Occipital lobe (tissue), 2 donors: ENCODE data around the gene S1PR3. TPM values are rescaled to one million over a fixed set of nuclear protein-coding genes. Genes with fewer than 3 reads are reported as not detected.

Source experiments
- DNase-seq: peaks from one replicate; lab custom pipeline; 2025; lab: John Stamatoyannopoulos, UW
- total RNA-seq: library from RNA; depleted of rRNA; stranded (reverse); fragments of >200 nt; gene quantifications from one replicate; pipeline ENCODE4 v1.2.3, GENCODE V29; 2014

Gene S1PR3
- total RNA-seq, 1 donor from 2014 or later, result 7.6 TPM

DNA sequence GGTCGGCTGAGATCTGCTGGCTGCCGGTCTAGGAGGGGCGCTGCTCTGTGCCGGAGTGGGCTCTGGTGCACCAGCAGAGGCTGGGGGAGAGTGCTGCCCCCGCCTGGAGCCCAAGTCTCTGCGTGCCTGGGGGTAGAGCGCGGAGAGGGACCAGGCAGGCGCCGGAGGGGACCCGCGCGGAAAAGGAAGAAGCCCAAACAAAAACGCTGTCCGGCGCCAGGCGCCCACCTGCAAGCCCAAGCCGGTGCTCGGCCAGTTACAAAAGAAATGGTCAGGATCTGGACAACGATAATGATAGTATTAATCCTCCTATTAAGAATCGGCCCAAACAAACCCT, 571 bp upstream of the S1PR3 start:
- no peak for DNase-seq

DNA sequence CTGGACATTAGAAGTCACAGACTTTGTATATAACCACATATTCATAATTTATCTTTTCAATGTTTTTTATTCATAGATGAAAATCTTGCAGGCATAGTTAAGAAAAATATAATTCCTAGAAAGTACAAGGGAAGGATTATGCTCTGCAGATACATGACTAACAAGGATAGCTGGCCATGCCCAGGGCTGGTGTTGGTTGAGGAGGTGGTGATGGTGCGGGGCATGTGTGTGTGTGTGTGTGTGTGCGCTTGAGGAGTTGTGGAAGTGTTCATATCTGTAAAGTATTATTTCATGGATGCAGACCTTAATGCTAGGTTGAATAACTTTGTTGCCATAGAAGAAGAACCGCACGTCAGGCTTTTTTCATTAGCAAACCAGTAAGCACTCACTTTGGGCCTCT, 1.3 kb downstream of the S1PR3 start:
- DNase-seq, result no peak

DNA sequence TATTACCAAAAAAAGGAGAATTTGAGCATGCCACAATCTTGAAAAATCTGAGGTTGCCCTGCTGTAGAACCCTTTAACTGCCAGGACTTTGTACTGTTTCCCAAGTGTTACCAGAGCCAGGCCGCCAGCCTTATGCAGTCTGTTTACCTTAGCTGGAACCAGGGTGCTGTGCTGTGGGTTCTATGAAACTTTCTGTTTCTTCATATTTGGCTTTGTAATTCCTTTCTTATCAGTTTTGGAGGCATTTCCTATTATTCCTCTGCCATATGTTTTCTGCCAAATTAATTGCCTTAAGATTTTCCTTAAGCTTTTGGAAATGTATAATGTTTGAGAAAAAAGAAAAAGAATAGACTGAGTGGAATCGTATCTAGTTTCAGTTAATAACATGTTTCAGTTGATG, 2.1 kb downstream of the S1PR3 start:
- no peak for DNase-seq

DNA sequence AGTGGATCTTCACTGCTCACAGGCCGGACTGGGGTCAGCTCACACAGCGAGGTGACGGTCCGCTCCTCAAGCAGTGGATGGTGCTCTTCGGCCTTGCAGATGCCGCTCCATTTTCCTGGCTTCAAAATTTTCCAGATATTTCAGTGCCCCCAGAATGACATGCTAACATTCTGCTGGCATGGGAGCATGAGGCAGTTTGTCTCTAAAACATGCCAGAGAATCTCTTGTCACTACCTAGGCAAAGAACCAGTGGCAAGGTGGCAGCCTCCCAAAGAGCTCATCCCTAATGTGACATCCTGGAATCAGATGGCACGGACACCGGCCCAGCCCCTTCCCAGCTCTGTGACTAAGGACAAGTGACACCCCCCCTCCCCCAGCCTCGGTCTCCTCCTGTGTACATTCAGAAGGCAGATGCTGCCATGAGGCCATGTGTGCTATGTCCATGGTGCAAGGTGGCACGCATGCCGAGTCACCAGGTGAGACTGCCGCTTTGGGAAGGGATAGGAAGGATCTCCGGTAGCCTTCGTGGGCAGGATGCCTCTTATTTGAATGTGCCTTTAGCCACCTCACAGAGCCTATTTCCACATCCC, 2.7 kb downstream of the S1PR3 start:
- DNase-seq, result no peak

DNA sequence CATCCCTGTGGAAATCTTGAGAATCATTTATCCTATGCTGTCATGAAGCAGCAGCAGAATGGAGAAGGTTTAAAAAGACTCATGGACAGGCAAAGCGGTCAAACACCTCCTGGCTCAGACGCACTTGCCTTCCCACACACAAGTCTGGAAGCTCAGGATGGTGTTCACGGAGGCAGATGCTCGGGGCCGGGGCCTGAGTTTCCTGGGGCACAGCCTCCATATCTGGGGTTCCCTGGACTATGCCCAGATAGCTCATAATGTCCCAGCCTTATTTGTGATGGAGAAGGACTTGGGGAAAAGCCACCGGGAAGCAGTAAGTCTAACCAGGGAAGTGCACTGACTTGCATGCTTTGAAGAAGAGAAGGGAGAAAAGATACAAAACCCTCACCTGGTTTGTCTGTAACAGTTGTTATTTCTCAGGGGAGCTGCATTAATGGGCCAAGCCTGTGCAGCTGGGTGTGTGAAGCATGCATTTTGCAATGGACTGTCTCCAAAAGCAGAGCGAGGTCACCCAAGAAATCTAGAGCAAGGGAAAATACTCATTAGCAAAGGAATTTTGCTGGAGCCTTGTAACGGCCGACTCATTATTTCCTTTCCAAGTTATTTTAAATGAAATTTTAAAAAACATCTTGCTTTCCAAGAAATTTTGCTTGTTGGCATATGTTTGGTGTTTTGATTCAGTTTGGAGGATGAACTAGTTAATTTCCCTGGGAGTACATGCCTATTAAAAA, 3.4 kb downstream of the S1PR3 start:
- no peak for DNase-seq

DNA sequence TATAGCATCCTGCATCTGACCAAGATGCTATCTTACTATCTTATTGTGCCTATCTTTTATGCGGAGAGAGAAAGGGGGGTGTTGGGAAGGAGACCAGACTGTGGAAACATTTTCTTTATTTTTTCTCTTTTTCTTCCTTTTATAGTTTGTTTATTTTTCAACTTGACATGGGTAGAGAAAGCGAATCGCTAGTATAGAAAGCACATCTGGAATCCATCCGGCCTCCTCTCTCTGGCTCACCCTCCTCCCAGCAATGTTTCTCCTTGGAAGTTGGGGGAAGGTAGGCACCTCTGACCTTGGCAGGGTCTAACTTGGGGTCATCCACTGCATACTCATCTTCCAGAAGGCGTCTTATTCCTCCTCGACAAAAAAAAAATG, 3.9 kb downstream of the S1PR3 start:
- DNase-seq, result no peak

DNA sequence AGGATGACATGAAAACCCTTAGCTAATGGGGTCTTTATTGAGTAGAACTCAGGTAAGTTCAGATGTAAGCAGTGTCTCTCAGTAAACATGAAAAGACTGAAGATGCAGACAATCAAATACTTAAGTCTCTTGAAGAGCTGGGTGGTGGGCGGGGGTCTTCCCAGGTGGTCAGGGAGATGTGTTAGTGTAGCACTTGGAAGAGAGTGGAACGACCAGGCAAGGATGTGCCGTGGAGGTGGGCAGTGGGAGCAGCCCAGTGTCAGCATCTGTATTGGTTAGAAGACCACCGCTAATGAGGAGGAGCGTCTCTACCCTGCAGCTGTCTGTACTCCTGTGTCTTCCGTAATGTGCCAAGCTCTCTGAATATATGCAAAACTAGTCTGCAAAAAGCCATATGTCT, 4.4 kb downstream of the S1PR3 start:
- DNase-seq, result no peak

DNA sequence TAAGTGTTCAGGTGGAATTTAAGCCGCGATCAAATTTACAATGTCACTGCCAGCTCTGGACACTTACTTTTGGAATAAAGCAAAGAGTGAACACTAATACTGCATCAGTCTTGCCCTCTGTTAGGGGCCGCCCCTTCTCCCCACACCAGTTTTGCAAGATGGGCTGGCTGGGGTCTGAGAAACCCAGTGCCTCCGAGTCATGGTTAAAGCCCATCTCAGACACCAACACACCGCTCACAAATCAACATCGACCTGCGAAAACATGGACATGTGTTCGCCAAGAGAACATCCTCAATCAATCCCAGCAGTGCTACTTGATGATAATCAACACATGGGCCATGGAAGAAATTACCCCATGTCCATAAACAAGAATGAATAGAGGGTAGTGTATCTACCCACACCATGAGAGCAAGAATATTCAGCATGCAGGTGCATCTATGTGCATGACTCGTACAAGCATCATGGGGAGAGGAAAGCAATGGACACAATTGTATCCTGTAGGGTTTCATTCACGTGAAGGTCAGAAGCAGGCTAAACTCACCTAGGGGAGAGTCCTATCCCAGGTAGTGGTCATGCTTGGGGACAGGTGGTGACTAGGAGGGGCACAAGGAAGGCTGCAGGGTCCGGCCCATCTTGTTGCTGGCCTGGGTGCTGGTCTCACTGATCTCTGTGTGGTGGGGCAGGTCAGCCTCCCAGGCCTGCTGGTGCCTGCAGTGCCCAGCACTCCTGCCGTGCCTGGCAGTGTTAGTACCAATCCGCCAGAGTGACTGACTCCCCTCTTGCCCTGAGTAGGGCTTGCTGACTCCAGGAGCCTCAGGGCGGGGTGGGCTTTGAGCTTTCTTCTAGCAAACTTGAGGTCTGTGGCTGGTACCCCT, 5.0 kb downstream of the S1PR3 start:
- no peak for DNase-seq

DNA sequence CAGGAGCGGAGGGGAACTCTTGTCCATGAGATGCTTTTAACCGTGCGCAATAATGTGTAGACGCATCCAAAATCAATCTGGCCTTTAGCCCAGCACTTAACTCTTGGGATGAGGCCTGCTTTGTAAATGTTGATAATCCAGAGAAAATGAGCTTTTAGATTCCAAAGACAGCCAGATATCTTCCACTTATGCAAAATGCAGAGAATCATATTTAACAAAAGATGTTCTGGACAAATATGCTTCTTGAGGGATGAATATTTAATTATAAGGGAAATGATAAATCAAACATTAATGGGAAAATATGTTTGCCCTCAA, 5.6 kb downstream of the S1PR3 start:
- DNase-seq, result no peak

DNA sequence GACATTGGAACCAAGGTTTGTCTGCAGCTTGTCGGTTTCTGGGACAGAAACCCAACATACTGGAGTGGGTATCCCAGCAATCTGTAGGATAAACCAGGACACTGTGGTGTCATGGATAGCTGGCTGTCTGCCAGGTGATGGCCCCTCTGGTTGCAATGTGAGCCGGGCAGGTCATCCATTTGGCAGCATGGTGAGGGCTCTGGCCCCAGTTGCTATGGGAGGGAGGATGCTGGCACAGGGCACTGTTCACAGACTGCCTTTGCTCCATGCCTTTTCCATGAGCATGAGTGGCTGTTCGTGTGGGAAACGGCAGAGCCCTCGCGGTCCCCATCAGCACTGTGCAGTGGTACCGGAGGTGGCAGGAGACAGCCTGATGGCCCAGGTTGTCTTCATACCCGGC, 6.4 kb downstream of the S1PR3 start:
- no peak for DNase-seq

DNA sequence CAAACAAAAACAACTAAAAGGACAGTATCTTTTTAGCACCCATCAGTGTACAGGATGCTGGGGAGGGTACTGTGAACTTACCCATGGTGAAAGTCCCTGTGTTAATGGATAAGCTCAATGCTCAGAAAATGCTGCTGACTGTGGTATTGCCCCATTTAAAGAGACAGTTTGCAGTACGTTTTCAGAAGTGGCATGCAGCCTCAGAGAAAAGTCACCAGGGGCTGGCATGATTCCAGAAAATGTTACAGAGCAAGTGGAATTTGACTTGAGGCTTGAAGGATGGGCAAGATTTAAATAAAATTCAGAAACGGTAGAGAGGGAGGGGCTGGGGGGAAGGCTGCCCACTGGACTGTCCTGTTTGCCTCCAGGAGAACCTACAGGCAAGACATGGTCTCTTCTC, 7.2 kb downstream of the S1PR3 start:
- DNase-seq, result no peak

DNA sequence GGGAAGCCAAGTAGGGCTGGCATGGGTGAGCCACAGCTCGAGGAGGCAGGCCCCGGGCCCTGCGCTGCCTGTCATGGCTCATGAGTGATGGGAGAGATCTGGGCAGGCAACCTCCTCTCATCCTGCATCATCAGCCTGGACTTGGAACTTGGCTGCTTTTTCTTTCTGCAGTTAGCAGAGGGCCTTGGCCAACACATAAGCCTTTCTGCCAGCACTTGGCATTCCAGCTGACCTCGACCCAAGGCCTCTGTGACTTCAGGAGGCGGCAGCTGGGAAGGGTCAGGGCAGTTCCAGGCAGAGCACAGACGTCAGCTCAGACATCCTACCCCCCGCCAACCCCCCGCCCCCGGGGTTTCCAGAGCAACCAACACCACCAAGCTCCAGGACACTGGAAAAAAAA, 7.6 kb downstream of the S1PR3 start:
- DNase-seq, result no peak

DNA sequence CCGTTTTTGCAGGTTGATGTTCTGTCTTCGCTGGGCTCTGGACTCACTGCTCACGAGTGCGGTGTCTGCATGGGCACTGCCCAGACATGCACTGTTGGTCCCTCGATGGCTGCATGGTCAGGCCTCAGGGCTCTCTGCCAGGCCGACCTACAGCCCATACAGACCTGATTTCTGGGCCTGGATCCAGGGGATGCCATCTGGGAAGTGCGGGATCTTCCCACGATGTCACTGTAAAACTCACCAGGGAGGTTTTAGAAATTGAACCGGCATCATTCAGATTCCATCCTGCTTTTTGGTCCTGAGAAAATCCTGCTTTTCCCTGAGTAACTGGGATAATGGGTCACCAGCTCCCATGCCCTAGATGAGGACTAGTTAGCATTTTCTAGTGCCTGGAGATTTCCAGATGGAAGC, 9.1 kb downstream of the S1PR3 start:
- no peak for DNase-seq

DNA sequence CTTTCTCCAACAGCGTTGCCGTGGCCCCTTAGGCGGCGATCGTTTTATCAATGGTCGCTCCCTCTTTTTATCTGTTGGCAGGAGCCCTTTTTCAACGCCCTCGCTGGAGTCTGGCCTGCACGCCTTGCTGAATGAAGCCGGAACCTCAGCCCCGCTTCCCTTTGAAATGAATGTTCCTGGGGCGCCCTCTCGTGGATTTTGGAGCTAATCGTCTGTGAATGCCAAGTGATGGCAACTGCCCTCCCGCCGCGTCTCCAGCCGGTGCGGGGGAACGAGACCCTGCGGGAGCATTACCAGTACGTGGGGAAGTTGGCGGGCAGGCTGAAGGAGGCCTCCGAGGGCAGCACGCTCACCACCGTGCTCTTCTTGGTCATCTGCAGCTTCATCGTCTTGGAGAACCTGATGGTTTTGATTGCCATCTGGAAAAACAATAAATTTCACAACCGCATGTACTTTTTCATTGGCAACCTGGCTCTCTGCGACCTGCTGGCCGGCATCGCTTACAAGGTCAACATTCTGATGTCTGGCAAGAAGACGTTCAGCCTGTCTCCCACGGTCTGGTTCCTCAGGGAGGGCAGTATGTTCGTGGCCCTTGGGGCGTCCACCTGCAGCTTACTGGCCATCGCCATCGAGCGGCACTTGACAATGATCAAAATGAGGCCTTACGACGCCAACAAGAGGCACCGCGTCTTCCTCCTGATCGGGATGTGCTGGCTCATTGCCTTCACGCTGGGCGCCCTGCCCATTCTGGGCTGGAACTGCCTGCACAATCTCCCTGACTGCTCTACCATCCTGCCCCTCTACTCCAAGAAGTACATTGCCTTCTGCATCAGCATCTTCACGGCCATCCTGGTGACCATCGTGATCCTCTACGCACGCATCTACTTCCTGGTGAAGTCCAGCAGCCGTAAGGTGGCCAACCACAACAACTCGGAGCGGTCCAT, 10.0 kb downstream of the S1PR3 start:
- DNase-seq, result peak; percentile 80

DNA sequence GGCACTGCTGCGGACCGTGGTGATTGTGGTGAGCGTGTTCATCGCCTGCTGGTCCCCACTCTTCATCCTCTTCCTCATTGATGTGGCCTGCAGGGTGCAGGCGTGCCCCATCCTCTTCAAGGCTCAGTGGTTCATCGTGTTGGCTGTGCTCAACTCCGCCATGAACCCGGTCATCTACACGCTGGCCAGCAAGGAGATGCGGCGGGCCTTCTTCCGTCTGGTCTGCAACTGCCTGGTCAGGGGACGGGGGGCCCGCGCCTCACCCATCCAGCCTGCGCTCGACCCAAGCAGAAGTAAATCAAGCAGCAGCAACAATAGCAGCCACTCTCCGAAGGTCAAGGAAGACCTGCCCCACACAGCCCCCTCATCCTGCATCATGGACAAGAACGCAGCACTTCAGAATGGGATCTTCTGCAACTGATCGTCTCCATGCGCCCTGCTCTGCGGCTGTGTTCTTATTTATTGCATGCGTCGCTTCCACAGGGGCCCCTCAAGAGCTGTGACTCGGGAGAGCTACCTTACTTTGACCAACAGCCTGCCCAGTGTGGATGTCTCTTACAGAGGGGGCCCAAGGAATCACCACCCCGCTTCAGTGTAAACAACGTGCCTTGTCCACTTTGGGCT, 10.8 kb downstream of the S1PR3 start:
- DNase-seq, result no peak

DNA sequence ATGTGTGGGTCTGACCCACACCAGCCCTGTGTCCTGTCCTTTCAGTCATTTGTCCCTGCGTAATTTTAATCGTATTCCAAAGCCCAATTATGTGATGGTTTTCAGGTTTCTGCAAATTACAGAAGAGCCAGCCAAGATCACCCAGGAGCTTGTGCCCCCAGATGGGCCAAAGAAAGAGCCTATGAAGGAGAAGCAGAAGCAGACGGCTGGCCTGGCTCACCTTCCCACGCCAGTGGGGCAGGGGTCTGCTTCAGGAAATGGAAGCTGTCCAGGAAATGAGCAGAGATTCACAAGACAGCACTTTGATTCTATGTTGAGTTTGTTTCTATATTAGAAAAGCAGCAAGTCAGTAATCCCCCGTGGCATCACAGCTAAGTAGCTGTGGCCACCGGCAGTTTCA, 11.7 kb downstream of the S1PR3 start:
- DNase-seq, result no peak

DNA sequence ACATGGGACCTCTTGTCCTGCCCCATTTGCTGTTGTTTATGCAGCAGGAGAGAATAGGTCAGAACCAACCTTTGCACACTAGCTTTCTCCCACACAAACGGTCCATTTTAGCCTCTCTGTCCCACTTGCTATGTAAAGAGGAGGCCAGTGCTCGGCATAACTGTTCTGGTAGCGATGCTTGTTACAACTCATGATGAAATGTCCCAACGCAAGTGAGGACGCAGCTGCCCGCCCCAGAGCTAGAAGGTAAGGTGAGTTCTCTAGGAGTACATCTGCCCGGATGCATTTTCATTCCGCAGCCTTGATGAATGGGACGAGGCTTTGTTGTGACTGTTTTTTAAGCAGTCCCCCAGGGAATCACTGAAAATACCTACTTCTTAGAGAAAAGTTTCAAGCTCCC, 14.1 kb downstream of the S1PR3 start:
- DNase-seq, result no peak

DNA sequence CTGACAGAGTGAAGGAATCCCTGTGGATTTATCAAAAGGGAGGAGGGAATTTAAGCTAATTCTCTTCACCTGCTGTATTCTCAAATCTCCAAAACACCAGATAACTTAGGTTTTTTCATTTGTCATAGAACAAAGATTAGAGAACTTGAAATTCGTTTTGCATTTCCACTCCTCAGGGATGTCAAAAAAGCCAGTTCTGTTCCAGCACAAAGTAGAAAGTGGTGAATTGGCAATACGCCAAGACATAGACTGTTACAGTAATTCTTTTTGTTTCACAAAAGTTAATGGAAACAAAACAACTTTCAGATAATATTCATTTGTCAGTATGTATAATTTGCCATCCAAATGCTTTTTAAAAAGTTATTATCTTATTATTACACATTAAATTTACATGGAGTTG, 15.0 kb downstream of the S1PR3 start:
- no peak for DNase-seq

DNA sequence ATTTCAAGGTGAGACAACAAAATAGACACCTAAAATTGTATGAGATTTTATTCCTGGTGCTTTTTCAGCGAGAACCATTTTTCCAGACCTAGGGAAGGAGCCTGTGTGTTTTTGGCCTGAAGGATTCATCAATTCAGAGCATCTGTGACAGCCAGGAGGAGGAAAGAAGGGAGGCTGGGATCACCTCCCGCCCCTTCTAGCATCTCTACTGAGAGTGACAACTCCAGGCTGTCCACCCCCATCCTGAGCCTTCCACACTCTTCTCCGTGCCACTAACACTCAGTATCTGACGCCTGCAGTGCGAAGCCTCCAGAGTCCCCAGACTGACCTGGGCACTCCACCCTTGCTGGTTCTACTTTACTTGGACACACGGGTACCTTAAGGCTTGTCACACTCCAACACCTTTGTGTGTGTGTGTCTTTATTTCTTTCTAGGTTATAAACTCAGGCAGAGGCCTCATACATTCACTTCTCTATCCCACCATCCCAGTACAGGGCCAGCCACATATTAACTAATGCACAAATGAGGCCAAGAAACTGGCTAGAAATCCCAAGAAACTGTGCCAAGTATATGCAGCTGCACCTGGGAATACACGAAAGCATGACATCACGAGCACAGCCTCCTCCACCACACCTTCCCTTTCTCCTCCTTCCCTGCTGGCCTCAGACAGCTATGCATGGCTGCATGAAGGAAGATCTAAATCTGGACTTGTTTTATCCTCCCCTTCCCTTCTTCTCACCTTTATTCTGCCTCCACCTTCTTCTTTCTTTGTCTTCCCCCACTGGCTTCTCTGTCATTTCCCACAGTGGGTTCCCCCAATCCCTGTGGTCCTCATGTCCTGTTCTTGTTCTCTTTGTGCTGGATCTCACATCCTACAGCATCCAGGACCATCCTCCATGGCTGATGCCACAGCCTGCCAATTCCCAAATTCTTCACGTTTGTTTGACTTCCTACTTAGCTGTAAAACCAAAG, 16.0 kb downstream of the S1PR3 start:
- no peak for DNase-seq

DNA sequence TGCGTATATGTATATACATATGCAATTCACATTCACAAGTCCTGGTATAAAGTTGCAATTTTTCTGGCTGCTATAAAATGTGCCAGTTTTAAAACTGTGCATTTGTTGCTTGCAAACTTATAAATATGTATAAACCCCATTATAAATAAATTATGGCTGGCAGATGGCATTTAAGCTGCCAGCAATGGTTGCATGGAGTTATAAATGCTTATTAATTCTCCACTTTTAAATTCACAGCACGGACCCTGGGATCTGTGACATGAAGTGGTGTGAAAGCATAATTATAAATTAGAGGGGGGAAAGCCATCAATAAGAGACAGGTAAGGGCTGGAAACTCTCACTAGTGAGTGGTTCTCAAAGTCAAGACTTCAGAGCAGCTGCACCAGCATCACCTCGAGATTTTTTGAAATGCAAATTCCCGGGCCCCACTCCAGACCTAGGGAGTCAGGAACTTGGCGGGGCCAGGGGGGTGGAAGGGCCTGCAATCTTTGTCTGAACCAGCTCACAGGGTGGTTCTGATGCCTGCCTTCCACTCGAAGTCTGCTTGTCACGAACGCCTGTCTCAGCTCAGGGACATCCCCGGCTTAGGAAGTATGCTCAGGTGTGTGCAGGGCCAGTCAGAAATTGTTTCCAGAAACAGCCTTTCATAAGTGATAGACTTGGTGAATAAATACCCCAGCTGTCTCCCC, 16.9 kb downstream of the S1PR3 start:
- DNase-seq, result no peak
